Posterior cingulate gyrus (tissue), 11 donors: ENCODE measurements around the gene CRY1.
A peak's percentile ranks its signal among the peaks of the same experiment; 100 is the strongest.
"Not testable (repeated sequence)": the region's sequence is repeated elsewhere in the genome, so short reads cannot be mapped to it uniquely, and the experiment has no call there.

ENCODE experiments used
- DNase-seq, 10 donors: peaks; one replicate each; pipeline versions ENCODE4 v3.0.0 to v3.0.0-alpha.2; 2020 to 2021; ENCODE audit warnings: mixed read lengths in 3 of 10
- intact Hi-C: fragments of 100-400 bp; cut with DNase I; formaldehyde crosslinking; loops from one replicate; pipeline ENCODE4 v1.15.1; 2023

The CRY1 gene

GRCh38 chr12:107109726-107110719, 16.7 kb upstream of the CRY1 start:
- intact Hi-C loops, result no loop called here
- no peak for DNase-seq

GRCh38 chr12:107108995-107109508, 15.7 kb upstream of the CRY1 start:
- intact Hi-C loops, result no loop called here
- no peak for DNase-seq

- DNase-seq, intact Hi-C loops: not testable (repeated sequence)
These were observed 15.0 kb upstream of the CRY1 start for GRCh38 chr12:107108366-107108765.

GRCh38 chr12:107107381-107107780, 14.0 kb upstream of the CRY1 start:
- intact Hi-C loops, result no loop called here
- no peak for DNase-seq

GRCh38 chr12:107106241-107107025, 13.1 kb upstream of the CRY1 start:
- no peak for DNase-seq
- intact Hi-C loops, result no loop called here

GRCh38 chr12:107105410-107105703, 12.0 kb upstream of the CRY1 start:
- no peak for DNase-seq
- intact Hi-C loops, result no loop called here

GRCh38 chr12:107103516-107103915, 10.2 kb upstream of the CRY1 start:
- no peak for DNase-seq
- intact Hi-C loops, result no loop called here

GRCh38 chr12:107103097-107103496, 9.7 kb upstream of the CRY1 start:
- intact Hi-C loops, result no loop called here
- no peak for DNase-seq

- DNase-seq, result no peak
- intact Hi-C loops, result no loop called here
These were observed 8.9 kb upstream of the CRY1 start for GRCh38 chr12:107102294-107102693.

- DNase-seq, result no peak
- intact Hi-C loops, result no loop called here
These were observed 8.3 kb upstream of the CRY1 start for GRCh38 chr12:107101651-107102050.

- DNase-seq, result no peak
- intact Hi-C loops, result no loop called here
These were observed 6.6 kb upstream of the CRY1 start for GRCh38 chr12:107099917-107100316.

GRCh38 chr12:107096571-107096970, 3.2 kb upstream of the CRY1 start:
- intact Hi-C loops, result no loop called here
- no peak for DNase-seq

GRCh38 chr12:107094183-107094448, 767 bp upstream of the CRY1 start:
- intact Hi-C loops, result loop anchor here (5.0 kb wide), 1 partner anchor 137 kb away; the partner anchor contains the start of gene TMEM263
- no peak for DNase-seq

GRCh38 chr12:107092669-107093416, 506 bp downstream of the CRY1 start:
- DNase-seq, result peak; percentile 12 to 86 (median 30)
- intact Hi-C loops, result loop anchor here (2.0 to 5.0 kb wide), 2 partner anchors 106 to 136 kb away; partner anchors contain the start of genes MTERF2 and TMEM263

- intact Hi-C loops, result loop anchor here (2.0 to 5.0 kb wide), 2 partner anchors 105 to 135 kb away; partner anchors contain the start of genes MTERF2 and TMEM263
These were observed 1.2 kb downstream of the CRY1 start for GRCh38 chr12:107091989-107092641.

GRCh38 chr12:107091381-107091780, 2.0 kb downstream of the CRY1 start:
- intact Hi-C loops, result loop anchor here (5.0 kb wide), 1 partner anchor 134 kb away; the partner anchor contains the start of gene TMEM263
- DNase-seq, result no peak

More at GRCh38 chr12:107091989-107092641, 1.2 kb downstream of the CRY1 start:
- no peak for DNase-seq

GRCh38 chr12:107090711-107091110, 2.6 kb downstream of the CRY1 start:
- DNase-seq, result no peak
- intact Hi-C loops, result loop anchor here (5.0 kb wide), 1 partner anchor 133 kb away; the partner anchor contains the start of gene TMEM263

GRCh38 chr12:107088912-107089311, 4.4 kb downstream of the CRY1 start:
- intact Hi-C loops, result no loop called here
- no peak for DNase-seq

GRCh38 chr12:107086314-107086713, 7.0 kb downstream of the CRY1 start:
- intact Hi-C loops, result no loop called here
- no peak for DNase-seq

- intact Hi-C loops, result no loop called here
- DNase-seq, result no peak
These were observed 11.6 kb downstream of the CRY1 start for GRCh38 chr12:107081778-107082177.
